Erythroblast (primary cell): ENCODE measurements around the gene DSG1.

Experiments used
- GATA1 ChIP-seq: IDR thresholded peaks from 2 replicates; pipeline ENCODE4 v1.6.1; 2011; ENCODE audit warnings: low read depth, mild to moderate bottlenecking, control low read depth, low read length, moderate library complexity
- POLR2A ChIP-seq: IDR thresholded peaks from 2 replicates; pipeline ENCODE4 v1.6.1; 2011; ENCODE audit warnings: mild to moderate bottlenecking, low read length

DNA sequence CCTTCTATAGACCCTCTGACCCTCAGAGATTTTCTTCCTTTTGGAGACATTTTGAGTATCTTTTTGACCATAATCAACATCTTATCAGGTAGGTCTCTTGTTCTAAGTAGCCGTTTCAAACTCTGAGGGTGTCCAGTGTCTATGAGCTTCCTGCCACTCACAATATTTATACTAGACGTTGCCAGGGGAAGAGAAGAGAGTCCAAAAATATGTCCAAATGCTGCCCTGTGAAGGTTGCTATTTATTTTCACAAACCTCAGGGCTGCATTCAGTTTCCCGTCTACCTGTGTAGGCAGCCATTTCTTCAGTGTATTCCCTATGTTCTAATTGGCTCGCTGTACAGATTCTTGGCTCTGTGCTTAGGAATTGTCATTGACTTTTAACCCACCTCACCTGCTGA, 986 bp upstream of the DSG1 start:
- TF ChIP-seq POLR2A (no peak), GATA1 (no peak)
